ENCODE results near the gene CIZ1.
"Not testable (repeated sequence)": the region's sequence is repeated elsewhere in the genome, so short reads cannot be mapped to it uniquely, and the experiment has no call there.

CIZ1 gene

DNA sequence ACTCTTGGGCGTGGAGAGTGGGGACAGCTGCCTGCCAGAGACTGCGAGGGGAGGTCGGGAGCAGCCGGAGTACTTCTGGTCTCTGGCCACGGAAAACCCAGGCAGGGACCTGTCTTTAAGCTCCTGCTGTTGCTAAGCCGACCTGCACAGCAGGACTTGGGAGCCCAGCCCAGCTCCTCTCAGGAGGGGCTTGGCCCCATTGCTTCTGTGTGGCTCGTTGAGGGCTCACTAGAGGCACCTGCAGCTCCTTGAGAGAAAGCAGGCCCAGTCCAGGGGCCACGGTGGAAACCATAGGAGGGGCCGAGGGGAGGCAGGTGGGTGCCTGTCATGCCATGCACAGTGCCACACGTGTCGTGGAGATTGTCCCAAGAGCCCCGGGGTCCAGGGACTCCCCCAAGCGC is 45.4 kb downstream of the CIZ1 start:
- DNase-seq (ENCODE audit: low read depth in 3 of 3), result no peak

DNA sequence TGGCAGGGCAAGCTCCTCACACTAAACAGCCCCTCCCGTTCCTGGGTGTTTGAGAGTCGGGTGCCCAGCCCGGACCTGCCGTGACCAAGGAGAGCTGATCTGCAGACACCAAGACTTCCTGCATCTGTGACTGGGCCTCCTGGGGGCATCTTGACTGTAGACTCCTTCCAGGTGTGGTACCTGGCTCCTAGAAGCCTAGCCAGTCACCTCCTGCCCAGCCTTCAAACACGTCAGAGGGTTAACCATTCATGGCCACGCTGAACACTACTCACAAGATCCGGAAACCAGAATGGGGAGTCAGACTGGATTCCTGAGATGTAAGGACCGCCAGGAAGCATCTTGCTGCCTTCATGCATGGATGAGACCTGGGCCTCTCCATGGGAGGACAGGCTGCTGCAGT is 45.8 kb downstream of the CIZ1 start:
- DNase-seq (ENCODE audit: low read depth in 3 of 3), result no peak

DNA sequence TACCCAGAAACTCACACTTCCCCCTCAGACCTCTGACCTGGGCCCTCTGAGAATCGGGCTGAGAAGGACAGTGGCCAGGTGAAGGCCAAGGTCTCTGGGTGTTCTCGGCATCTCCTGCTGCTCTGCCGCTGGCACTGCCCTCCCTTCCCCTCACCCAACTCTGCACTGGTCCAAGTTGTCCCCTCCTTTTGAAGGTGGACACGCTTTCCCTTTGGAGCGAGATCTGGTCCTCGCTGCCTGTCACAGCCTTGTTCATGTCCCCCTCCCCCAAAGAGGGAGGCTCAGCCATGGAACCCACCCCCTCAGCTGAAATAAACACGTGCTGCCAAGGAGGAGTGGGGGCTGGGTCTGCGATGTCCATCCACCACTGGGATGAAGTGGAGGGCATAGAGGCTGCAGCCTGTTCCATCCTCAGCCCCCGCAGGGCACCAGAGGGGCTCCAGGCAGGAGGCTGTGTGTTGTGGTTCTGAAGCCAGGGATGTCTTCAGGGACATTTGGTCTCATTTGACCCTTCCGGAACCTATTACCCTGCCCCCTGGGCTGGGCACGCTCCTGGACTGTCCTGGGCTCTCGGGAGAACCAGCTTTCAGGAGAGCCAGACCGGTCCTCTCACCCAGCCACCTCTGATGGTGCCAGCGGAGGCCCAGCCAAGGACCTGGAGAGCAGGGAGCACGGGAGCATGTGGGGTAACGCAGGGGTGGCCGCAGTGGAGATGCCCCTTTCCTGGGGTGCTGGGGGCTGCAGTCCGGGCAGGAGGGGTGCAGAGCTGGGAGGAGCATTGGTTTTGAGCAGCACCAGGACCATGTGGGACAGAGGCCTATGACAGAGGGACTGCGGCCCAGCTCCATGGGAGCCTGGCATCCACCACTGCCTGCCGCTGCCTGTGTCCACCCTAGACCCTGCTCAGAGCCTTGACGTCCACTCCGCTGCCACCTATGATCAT is 46.9 kb downstream of the CIZ1 start:
- DNase-seq (ENCODE audit: low read depth in 3 of 3), result no peak

- DNase-seq (ENCODE audit: low read depth in 3 of 3), result no peak
Measured at GRCh38 chr9:128143525-128144238, 47.7 kb downstream of the CIZ1 start.

DNA sequence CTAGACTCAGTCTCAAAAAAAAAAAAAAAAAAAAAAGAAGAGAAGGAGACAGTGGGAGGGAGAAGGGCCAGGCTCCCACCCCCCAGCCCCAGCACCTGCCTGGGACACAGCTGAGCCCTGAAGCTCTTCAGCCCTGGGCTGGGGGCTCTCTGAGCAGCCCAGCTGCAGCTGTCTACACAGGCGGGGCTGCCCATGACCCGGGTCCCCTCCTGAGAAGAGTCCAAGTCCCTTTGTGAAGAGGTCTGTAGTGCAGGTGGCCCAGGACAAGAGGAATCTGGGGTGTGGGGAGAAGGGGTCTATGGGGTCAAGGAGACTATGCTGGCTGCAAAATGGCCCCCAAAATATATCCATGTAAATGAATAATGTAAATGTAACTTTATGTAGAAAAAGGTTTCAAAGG is 48.8 kb downstream of the CIZ1 start:
- no peak for DNase-seq (ENCODE audit: low read depth in 3 of 3)

DNA sequence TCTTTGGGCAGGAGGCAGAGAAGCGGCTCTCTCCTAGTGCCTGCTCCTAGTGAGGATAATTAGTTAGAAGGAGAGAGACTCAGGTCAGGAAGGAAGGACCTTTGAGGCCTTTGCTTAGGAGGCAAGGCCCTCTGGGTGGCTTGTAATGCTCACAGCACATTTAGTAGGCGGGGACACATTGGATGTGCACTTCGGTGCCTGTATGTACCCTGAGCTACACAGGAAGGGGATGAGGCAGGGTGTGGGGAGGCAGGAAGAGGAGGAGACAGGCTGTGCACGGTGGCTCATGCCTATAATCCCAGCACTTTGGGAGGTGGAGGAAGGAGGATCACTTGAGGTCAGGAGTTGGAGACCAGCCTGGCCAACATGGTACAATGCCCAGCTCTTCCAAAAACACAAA is 49.3 kb downstream of the CIZ1 start:
- no peak for DNase-seq (ENCODE audit: low read depth in 3 of 3)

DNA sequence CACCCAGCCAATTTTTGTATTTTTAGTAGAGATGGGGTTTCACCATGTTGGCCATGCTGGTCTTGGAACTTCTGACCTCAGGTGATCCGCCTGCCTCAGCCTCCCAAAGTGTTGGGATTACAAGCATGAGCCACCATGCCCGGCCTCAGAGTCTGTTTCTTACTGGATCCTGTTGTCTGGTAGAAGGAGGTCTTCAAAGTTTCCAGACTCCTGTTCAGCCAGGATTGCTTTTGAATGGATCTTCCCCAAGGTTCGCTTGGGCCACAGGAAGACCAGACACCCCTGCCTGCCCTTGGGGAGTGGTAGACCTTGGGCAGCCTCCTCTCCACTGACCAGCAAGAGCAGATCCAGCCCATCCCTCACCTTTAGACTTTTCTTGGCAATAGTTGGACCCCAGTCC is 49.8 kb downstream of the CIZ1 start:
- no peak for DNase-seq (ENCODE audit: low read depth in 3 of 3)

DNA sequence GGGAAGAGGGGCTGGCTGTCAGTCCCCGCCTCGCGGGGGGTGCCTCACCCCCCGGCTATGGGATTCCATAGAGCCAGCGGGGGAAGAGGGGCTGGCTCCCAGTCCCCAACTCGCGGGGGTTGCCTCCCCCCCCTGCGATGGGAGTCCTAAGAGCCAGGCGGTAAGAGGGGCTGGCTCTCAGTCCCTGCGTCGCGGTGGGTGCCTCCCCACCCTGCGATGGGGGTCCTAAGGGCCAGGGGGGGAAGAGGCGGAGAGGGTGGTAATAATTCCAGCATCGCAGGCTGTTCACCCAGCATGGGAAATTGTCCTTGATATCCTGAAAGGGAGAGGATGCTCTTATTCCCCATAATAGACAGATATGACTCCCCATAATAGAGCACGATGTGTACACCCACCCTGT is 51.8 kb downstream of the CIZ1 start:
- no peak for DNase-seq (ENCODE audit: low read depth in 3 of 3)

DNA sequence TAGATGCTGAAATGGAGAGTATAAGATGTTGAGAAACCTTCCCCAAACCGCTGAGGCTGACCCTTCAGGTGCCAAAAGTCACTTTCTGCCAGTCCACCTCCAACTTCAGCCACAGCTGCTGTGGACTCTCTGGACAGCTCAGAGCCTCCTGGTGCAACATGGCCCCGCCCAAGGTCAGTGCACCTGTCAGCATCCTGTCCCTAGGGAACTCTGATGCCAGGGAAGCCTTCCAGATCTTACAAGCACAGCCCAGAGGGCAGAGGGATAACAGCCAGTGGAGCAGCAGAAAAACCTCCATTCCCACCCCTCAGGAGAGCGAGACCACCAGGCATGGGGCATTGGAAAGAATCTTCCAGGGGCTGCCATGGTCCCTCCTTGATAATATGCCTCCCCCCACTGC is 53.4 kb downstream of the CIZ1 start:
- DNase-seq (ENCODE audit: low read depth in 3 of 3), result no peak

DNA sequence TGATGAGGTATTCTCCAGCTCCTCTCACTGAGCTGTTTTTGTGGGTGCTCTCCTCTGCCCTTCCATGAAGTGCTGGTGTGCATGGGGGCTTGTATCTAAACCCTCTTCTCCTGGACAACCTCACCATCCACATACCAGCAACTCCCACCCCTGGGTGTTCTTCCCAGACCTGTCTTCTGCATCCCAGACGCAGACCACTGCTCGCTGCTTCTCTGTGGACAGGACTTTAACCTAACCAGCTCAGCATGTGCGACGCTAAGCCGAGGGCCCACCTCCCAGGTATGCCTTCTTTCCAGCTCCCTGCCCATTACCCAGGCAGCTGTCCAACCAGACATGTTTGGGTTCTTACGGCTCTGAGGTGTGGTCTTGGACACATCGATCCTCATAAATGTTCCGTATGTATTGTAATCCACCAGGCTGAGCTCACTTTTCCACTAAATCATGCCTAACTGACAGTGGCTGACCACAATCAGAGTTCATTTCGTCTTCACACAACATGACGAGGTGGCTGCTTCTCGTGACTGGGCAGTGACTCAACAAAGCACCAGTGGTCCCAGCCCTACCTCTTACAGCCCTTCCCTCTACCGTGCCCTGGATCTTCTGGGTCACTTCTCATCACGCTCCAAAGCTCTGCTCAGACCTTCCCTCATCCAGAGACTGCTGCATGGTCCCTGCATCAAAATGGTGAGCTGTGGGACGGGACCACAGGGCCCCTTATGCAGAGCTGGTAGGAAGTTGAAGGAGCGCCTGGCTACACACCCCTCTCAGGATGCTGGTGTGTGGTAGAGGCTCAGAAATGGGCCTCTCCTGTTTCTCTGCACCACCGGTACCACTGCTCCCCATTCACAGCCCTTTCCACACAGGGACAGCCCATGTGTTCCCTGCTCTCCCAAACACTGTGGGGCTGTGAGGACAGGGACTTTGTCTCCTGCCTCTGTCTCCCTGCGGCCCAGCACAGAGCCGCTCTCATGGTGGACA is 54.3 kb downstream of the CIZ1 start:
- DNase-seq (ENCODE audit: low read depth in 3 of 3), result no peak

DNA sequence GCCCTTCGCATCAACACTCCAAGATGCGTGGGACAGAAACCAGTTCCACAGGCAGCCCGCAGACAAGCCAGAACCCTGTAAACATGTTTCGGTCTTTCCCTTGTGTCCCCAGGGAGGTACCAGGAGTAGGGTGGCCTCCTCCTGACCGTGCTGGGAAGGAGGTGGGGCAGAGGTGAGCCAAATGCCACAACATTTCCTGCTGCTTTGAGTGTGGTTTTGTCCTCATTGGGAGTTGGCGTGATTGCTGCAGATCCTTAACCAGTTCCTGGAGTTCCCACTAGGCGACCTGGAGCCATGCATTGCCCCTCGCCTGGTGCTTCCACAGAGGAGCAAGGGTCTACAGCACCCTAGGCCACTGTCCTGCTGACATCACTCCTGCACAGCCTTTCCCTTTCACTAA is 55.8 kb downstream of the CIZ1 start:
- not testable (repeated sequence) for DNase-seq (ENCODE audit: low read depth in 3 of 3)

GRCh38 chr9:128132139-128132538 is 59.2 kb downstream of the CIZ1 start:
- not testable (repeated sequence) for DNase-seq (ENCODE audit: low read depth in 3 of 3)

DNA sequence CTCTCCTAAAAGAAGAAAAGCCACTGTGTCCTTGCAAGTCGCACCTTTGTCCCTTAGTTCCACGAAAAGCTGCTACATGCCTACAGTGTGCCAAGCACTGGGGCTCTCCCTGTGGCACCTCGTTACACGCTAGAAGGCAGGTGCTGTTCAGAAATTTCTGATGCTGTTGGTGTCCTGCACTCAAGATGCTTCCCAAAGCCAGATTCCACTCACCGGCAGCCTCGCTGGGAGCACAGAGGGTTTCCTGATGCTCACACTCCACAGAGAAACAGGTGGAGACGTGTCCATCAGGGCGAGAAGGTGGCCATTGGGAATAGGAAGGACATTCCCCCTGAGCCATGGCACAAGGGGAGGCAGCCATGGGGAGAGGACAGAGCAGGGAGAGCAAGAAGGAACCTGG is 60.0 kb downstream of the CIZ1 start:
- not testable (repeated sequence) for DNase-seq (ENCODE audit: low read depth in 3 of 3)

- not testable (repeated sequence) for DNase-seq (ENCODE audit: low read depth in 3 of 3)
Measured at GRCh38 chr9:128130651-128131050, 60.7 kb downstream of the CIZ1 start.

GRCh38 chr9:128129976-128130590 is 61.3 kb downstream of the CIZ1 start:
- peak in 1 of 3 experiments; percentile 64 for DNase-seq (ENCODE audit: low read depth in 3 of 3)

- no peak for DNase-seq (ENCODE audit: low read depth in 3 of 3)
Measured at GRCh38 chr9:128128836-128129590, 62.4 kb downstream of the CIZ1 start.

- DNase-seq (ENCODE audit: low read depth in 3 of 3), result peak; percentile 62 to 79 (median 70)
Measured at GRCh38 chr9:128127990-128128835, 63.2 kb downstream of the CIZ1 start.

- DNase-seq (ENCODE audit: low read depth in 3 of 3), result peak; percentile 45 to 78 (median 62)
Measured at GRCh38 chr9:128127568-128127989, 63.8 kb downstream of the CIZ1 start, which contains the start of gene PTGES2. Gene PTGES2 (minus strand): TSS chr9:128127729. CDS start chr9:128127717, 12 bp downstream.

DNA sequence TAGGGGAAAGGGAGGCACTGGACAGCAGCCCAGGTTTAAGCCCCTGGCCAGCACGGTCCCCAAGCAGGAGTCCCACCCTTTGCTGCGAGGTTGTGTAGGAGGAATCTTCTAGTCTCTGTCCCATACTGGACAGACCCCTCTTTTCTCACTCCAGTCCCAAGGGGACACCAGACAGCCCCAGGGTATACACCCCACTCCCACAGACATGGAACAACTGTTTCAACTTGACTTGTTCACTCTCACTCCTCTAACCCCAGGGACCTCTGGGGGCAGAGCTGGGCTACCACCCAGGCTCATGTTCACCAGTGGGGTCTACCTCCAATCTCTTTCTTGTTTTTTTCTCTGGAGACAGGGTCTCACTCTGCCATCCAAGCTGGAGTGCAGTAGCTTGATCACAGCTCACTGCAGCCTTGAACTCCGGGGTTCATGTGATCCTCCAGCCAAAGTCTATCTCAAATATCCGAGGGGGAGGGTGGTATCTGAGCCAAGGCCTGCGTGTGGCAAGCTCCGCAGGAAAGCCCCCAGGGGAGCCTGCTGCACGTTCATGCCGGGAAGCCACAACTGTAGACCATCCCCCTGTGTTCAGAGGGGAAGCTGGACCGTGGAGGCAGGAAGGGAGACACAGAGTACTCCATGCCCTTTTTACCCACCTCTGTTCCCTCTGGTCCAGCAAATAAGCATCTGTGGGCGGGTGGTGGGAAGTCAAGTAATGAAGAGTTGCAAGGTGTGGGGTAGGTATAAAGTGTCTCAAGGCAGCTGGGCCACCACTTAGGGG is 65.6 kb downstream of the CIZ1 start:
- DNase-seq (ENCODE audit: low read depth in 3 of 3), result no peak
